H1 (cell line): Measurements from ENCODE around the gene FRK. TPM values are rescaled to one million over a fixed set of nuclear protein-coding genes. Genes with fewer than 3 reads are reported as not detected.
A peak's percentile ranks its signal among the peaks of the same experiment; 100 is the strongest.

Experiments
- CTCF ChIA-PET: fragments of 300-600 bp; sonication (Branson Sonifier 250); formaldehyde crosslinking; loops from one replicate; lab custom pipeline; 2021; ENCODE audit not compliant: partially characterized antibody; lab: Charles Lee
- POLR2A ChIA-PET: fragments of 300-600 bp; sonication (Branson Sonifier 250); formaldehyde crosslinking; loops from one replicate; lab custom pipeline; 2021; ENCODE audit warnings: inconsistent platforms; ENCODE audit not compliant: partially characterized antibody; lab: Charles Lee
- DNase-seq, 2 experiments: peaks; one replicate each; pipeline versions ENCODE4 v3.0.0 to v3.0.0-alpha.2; 2010 to 2022; ENCODE audit warnings: low spot score in 2 of 2, low read depth in 1 of 2, mixed read lengths in 1 of 2
- FAIRE-seq: peaks from 2 replicates; lab custom pipeline; 2011; peaks lifted over from hg19 to GRCh38; lab: Jason Lieb, UNC
- H2AFZ ChIP-seq: 2 replicates; pipeline ENCODE4 v1.8.1; 2012; ENCODE audit warnings: low read length, inconsistent platforms
- H2AK5ac ChIP-seq: 2 replicates; pipeline ENCODE4 v1.6.1; 2013; ENCODE audit warnings: low read depth, low read length
- H2BK120ac ChIP-seq: replicated peaks from 2 replicates; pipeline ENCODE3; 2013; ENCODE audit warnings: low read depth, low read length, inconsistent platforms
- H2BK12ac ChIP-seq: 2 replicates; pipeline ENCODE4 v1.6.1; 2013; ENCODE audit warnings: low read depth, low read length
- H2BK15ac ChIP-seq: 2 replicates; pipeline ENCODE4 v1.6.1; 2013; ENCODE audit warnings: low read length
- H2BK20ac ChIP-seq: 2 replicates; pipeline ENCODE4 v1.6.1; 2013; ENCODE audit warnings: low read length
- H2BK5ac ChIP-seq: 2 replicates; pipeline ENCODE4 v1.6.1; 2013; ENCODE audit warnings: low read depth, low read length
- H3K14ac ChIP-seq: 2 replicates; pipeline ENCODE4 v1.6.1; 2013; ENCODE audit warnings: inconsistent platforms; ENCODE audit not compliant: insufficient read length
- H3K18ac ChIP-seq: 2 replicates; pipeline ENCODE4 v1.6.1; 2013; ENCODE audit warnings: low read length; ENCODE audit errors: extremely low read depth
- H3K23ac ChIP-seq: 2 replicates; pipeline ENCODE4 v1.6.1; 2013; ENCODE audit warnings: inconsistent platforms; ENCODE audit not compliant: insufficient read length
- H3K23me2 ChIP-seq: 2 replicates; pipeline ENCODE4 v1.6.1; 2013; ENCODE audit warnings: low read depth, low read length
- H3K27ac ChIP-seq: 2 replicates; pipeline ENCODE4 v1.6.1; 2011; ENCODE audit warnings: low read depth, low read length, inconsistent platforms
- H3K27me3 ChIP-seq, 4 experiments: replicated peaks in 1 of 4; 1 replicate in 1 of 4; 2 replicates in 3 of 4; pipeline versions ENCODE4 v1.6.1 to v1.8.1; 2011 to 2013; ENCODE audit warnings: low read length in 3 of 4, mild to moderate bottlenecking in 3 of 4, inconsistent platforms in 2 of 4, mixed read lengths in 2 of 4, moderate library complexity in 1 of 4; ENCODE audit not compliant: control insufficient read depth in 3 of 4, insufficient read depth in 3 of 4; ENCODE audit errors: extremely low read depth in 1 of 4
- H3K36me3 ChIP-seq, 4 experiments: 2 replicates each; pipeline versions ENCODE4 v1.6.1 to v1.8.1; 2011 to 2013; ENCODE audit warnings: mild to moderate bottlenecking in 4 of 4, low read length in 3 of 4, moderate library complexity in 2 of 4, control low read depth in 1 of 4, inconsistent platforms in 1 of 4; ENCODE audit not compliant: insufficient read depth in 4 of 4, control insufficient read depth in 2 of 4
- H3K4ac ChIP-seq: replicated peaks from 2 replicates; pipeline ENCODE3; 2013; ENCODE audit warnings: low read length, low read depth, mixed read lengths, inconsistent platforms; ENCODE audit not compliant: insufficient read length
- H3K4me1 ChIP-seq, 4 experiments: replicated peaks in 1 of 4; 1 replicate in 1 of 4; 2 replicates in 3 of 4; pipeline versions ENCODE4 v1.6.1 to v1.8.1; 2011 to 2013; ENCODE audit warnings: low read length in 3 of 4, inconsistent platforms in 2 of 4, mixed read lengths in 1 of 4; ENCODE audit not compliant: insufficient read depth in 4 of 4, control insufficient read depth in 3 of 4
- H3K4me2 ChIP-seq, 2 experiments: 2 replicates each; pipeline versions ENCODE4 v1.6.1 to v1.8.1; 2011 to 2013; ENCODE audit warnings: low read depth in 2 of 2, low read length in 2 of 2, control low read depth in 1 of 2, inconsistent platforms in 1 of 2, mild to moderate bottlenecking in 1 of 2; ENCODE audit not compliant: insufficient read depth in 1 of 2
- H3K4me3 ChIP-seq, 4 experiments: fragments of 200-600, 300-600 bp in 1 of 4; sonication (generic), shearing (Covaris generic), sonication (Bioruptor Twin) in 1 of 4; 2 replicates each; pipeline versions ENCODE4 v1.5.1 to v1.8.1; 2011 to 2016; ENCODE audit warnings: low read length in 4 of 4, low read depth in 3 of 4, control low read depth in 2 of 4, inconsistent platforms in 2 of 4, mild to moderate bottlenecking in 2 of 4, mixed read lengths in 1 of 4, moderate library complexity in 1 of 4; ENCODE audit not compliant: insufficient read depth in 2 of 4; ENCODE audit errors: extremely low read depth in 1 of 4
- H3K56ac ChIP-seq: replicated peaks from 2 replicates; pipeline ENCODE3; 2013; ENCODE audit warnings: low read depth, mild to moderate bottlenecking, mixed read lengths, low read length, inconsistent platforms; ENCODE audit not compliant: insufficient read length
- H3K79me1 ChIP-seq: 2 replicates; pipeline ENCODE4 v1.6.1; 2013; ENCODE audit warnings: low read depth, low read length, control low read depth
- H3K79me2 ChIP-seq, 2 experiments: 2 replicates each; pipeline versions ENCODE4 v1.6.1 to v1.8.1; 2012 to 2013; ENCODE audit warnings: low read length in 2 of 2, mild to moderate bottlenecking in 2 of 2, inconsistent platforms in 1 of 2; ENCODE audit not compliant: insufficient read depth in 2 of 2, control insufficient read depth in 1 of 2
- H3K9ac ChIP-seq, 4 experiments: replicated peaks in 1 of 4; 1 replicate in 1 of 4; 2 replicates in 3 of 4; pipeline versions ENCODE4 v1.6.1 to v1.8.1; 2011 to 2013; ENCODE audit warnings: low read depth in 3 of 4, low read length in 3 of 4, control low read depth in 2 of 4, mild to moderate bottlenecking in 2 of 4, moderate library complexity in 2 of 4, inconsistent platforms in 1 of 4; ENCODE audit errors: extremely low read depth in 1 of 4
- H3K9me3 ChIP-seq, 2 experiments: 2 replicates each; pipeline versions ENCODE4 v1.6.1 to v1.8.1; 2012 to 2013; ENCODE audit warnings: mild to moderate bottlenecking in 2 of 2, moderate library complexity in 2 of 2, control low read depth in 1 of 2, inconsistent platforms in 1 of 2, low read depth in 1 of 2, low read length in 1 of 2, mixed read lengths in 1 of 2; ENCODE audit not compliant: insufficient read depth in 2 of 2
- H4K20me1 ChIP-seq, 2 experiments: replicated peaks in 1 of 2; 2 replicates each; pipeline versions ENCODE3 to v1.8.1; 2011 to 2013; ENCODE audit warnings: inconsistent platforms in 2 of 2, low read length in 2 of 2, mild to moderate bottlenecking in 1 of 2; ENCODE audit not compliant: insufficient read depth in 2 of 2, control insufficient read depth in 1 of 2
- H4K5ac ChIP-seq: 2 replicates; pipeline ENCODE4 v1.6.1; 2013; ENCODE audit warnings: low read length, low read depth, mixed read lengths, inconsistent platforms; ENCODE audit not compliant: insufficient read length
- H4K8ac ChIP-seq: 2 replicates; pipeline ENCODE4 v1.8.0; 2013; ENCODE audit warnings: mild to moderate bottlenecking, moderate library complexity, low read length, inconsistent platforms; ENCODE audit not compliant: insufficient read depth; ENCODE audit errors: extremely low read depth
- H4K91ac ChIP-seq: replicated peaks from 2 replicates; pipeline ENCODE3; 2013; ENCODE audit warnings: low read length, mixed read lengths, inconsistent platforms; ENCODE audit not compliant: insufficient read length
- WGBS, 2 experiments: shearing (Covaris generic) in 1 of 2; methylation state at CpG; one replicate each; pipeline versions ENCODE4 v1.1.6 to v1.1.7; 2013 to 2015; ENCODE audit warnings: low lambda C conversion rate in 2 of 2, mixed read lengths in 2 of 2, inconsistent platforms in 1 of 2, low coverage in 1 of 2, missing lambda C conversion rate in 1 of 2; ENCODE audit not compliant: insufficient replicate concordance in 2 of 2, insufficient coverage in 1 of 2, insufficient read length in 1 of 2; ENCODE audit errors: extremely low coverage in 1 of 2, missing lambda C conversion rate in 1 of 2; 5-methylcytosine and 5-hydroxymethylcytosine counted together
- polyA plus RNA-seq, 7 experiments: library from polyadenylated mRNA; depleted of rRNA in 3 of 7; stranded (reverse) in 5 of 7; unstranded in 2 of 7; fragments of >200 nt in 5 of 7; fragments of 200-250 nt in 2 of 7; gene quantifications; 1 replicate in 5 of 7; 2 replicates in 1 of 7; 4 replicates in 1 of 7; pipeline versions ENCODE4 v1.2.1 to v1.2.3, GENCODE V29; 2011 to 2013; ENCODE audit warnings: missing spikeins in 2 of 7, mixed read lengths in 2 of 7
- total RNA-seq: library from RNA; stranded (reverse); fragmentation: NEBNext Ultra II Directional; extraction: Animal tissue kit (Norgen Biotek cat#: 25700); gene quantifications from 2 replicates; pipeline ENCODE4 v1.2.1, GENCODE V29; 2021

Gene FRK
- total and polyA plus RNA-seq, 2 of the 8 experiments (the other 6 are each of a cell fraction or from before 2014, with no cell fraction given), result 0.11 to 0.24 TPM

DNA sequence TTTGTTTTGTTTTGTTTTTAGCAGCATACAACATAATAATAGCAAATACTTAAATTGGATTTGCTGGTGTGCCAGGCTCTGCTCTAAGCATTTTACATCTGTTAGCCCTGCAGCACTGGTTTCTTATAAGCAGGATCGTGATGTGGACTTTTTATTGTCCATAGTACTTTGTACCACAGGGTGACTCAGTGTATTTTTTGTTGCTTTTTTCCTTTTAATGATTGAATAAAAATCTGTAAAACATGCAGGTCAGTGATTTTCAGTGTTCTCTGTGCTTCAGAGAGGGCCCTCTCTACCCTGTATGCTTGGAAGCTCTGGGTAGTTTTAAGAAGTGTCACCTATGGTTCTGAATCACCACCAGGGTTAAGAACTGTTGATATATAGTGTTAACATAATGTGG lies 43.9 kb upstream of the FRK start:
- no peak for DNase-seq
- Histone ChIP-seq H3K23me2 (peaks cover 5% of the 10 kb centered on the region), H2BK12ac (no peak overlapping the region), H3K36me3 (peaks cover 0 to 17% (median 5%) of the 10 kb centered on the region in 4 experiments; a peak in 4 of 8 replicates), H3K9me3 (no peaks in the 10 kb centered on the region), H3K18ac (no peak overlapping the region), H2BK120ac (no peak overlapping the region), H3K79me2 (peaks cover 0 to 46% of the 10 kb centered on the region in 2 experiments; a peak in 2 of 4 replicates), H4K8ac (no peak overlapping the region), H2BK20ac (no peak overlapping the region), H3K9ac (no peak overlapping the region), H2AFZ (no peak overlapping the region), H3K14ac (no peak overlapping the region), H3K4me3 (no peak overlapping the region), H3K79me1 (no peaks in the 10 kb centered on the region; the same call in 1 of the 2 replicates), H4K91ac (no peak overlapping the region), H3K4ac (no peak overlapping the region), H2BK5ac (no peak overlapping the region), H3K27me3 (no peaks in the 10 kb centered on the region), H3K4me2 (peak overlapping the region in 1 of 2 experiments; percentile 23; a peak in 1 of 4 replicates), H3K56ac (no peak overlapping the region), H4K20me1 (no peaks in the 10 kb centered on the region), H2AK5ac (no peak overlapping the region), H3K23ac (no peak overlapping the region), H2BK15ac (no peak overlapping the region), H4K5ac (no peak overlapping the region), H3K27ac (peak overlapping the region; percentile 13; the same call in 1 of the 2 replicates), H3K4me1 (peaks cover 0 to 28% (median 20%) of the 10 kb centered on the region in 4 experiments)
- WGBS, 2 experiments, result 82% methylated on average over 1 of the region's 1 CpG; no CpG with 5 or more reads in 1 of the 2 experiments
- POLR2A ChIA-PET, result interaction anchor here (0.6 to 1.5 kb wide), 2 partner anchors 9 to 115 kb away, joined by 3 to 5 read pairs; no protein-coding TSS in a partner anchor
- FAIRE-seq, result no peak
- CTCF ChIA-PET, result interaction anchor here (1.4 kb wide), 1 partner anchor 8 kb away, joined by 4 read pairs; no protein-coding TSS in a partner anchor
